SK-N-SH (cell line): ENCODE measurements around the gene IPPK. TPM values are rescaled to one million over a fixed set of nuclear protein-coding genes. Genes with fewer than 3 reads are reported as not detected.

ENCODE experiments used
- CTCF ChIA-PET: fragments of 300-600, 350-600 bp; formaldehyde crosslinking; extraction: SDS; loops from one replicate; lab custom pipeline; 2021; lab: Yijun Ruan, JAX
- POLR2A ChIA-PET: fragments of 350-600 bp; sonication (Branson Sonifier 250); formaldehyde crosslinking; extraction: SDS; loops from one replicate; lab custom pipeline; 2020; ENCODE audit warnings: antibody characterized with exemption, inconsistent platforms; lab: Yijun Ruan, JAX
- DNase-seq: peaks from one replicate; pipeline ENCODE4 v3.0.0; 2012
- H2AFZ ChIP-seq: fragments of 200-600 bp; sonication (generic); 2 replicates; pipeline ENCODE4 v1.8.1; 2016; ENCODE audit warnings: antibody characterized with exemption, mild to moderate bottlenecking, low read depth
- H3F3A ChIP-seq: fragments of 200-600 bp; sonication (generic); replicated peaks from 2 replicates; pipeline ENCODE3; 2016; ENCODE audit warnings: antibody characterized with exemption, mild to moderate bottlenecking; ENCODE audit not compliant: insufficient read depth
- H3K27ac ChIP-seq, 2 experiments: fragments of 200-500 bp in 1 of 2; fragments of 200-600 bp in 1 of 2; sonication (Bioruptor generic) in 1 of 2; sonication (generic), shearing (Covaris generic) in 1 of 2; 2 replicates each; pipeline versions ENCODE4 v1.5.1 to v1.6.1; 2014 to 2016; ENCODE audit warnings: low read depth in 2 of 2, inconsistent platforms in 1 of 2, low read length in 1 of 2, mild to moderate bottlenecking in 1 of 2, mixed read lengths in 1 of 2
- H3K27me3 ChIP-seq: fragments of 200-600 bp; sonication (generic), shearing (Covaris generic); 2 replicates; pipeline ENCODE4 v1.6.1; 2016; ENCODE audit warnings: mixed run types; ENCODE audit not compliant: insufficient read depth
- H3K36me3 ChIP-seq, 2 experiments: fragments of 200-500 bp in 1 of 2; fragments of 200-600 bp in 1 of 2; sonication (Bioruptor generic) in 1 of 2; sonication (generic) in 1 of 2; replicated peaks in 1 of 2; 2 replicates each; pipeline versions ENCODE3 to v1.5.1; 2014 to 2016; ENCODE audit warnings: low read length in 1 of 2, mild to moderate bottlenecking in 1 of 2; ENCODE audit not compliant: insufficient read depth in 2 of 2, control insufficient read depth in 1 of 2
- H3K4me1 ChIP-seq, 2 experiments: fragments of 200-500 bp in 1 of 2; fragments of 200-600 bp in 1 of 2; sonication (Bioruptor generic) in 1 of 2; sonication (generic), shearing (Covaris generic) in 1 of 2; 2 replicates each; pipeline versions ENCODE4 v1.5.1 to v1.6.1; 2014 to 2016; ENCODE audit warnings: low read depth in 1 of 2, low read length in 1 of 2, mixed run types in 1 of 2; ENCODE audit not compliant: insufficient read depth in 2 of 2, control insufficient read depth in 1 of 2
- H3K4me2 ChIP-seq: fragments of 200-600 bp; sonication (generic), shearing (Covaris generic); 2 replicates; pipeline ENCODE4 v1.6.1; 2017; ENCODE audit warnings: mixed run types
- H3K4me3 ChIP-seq, 2 experiments: fragments of 200-500 bp in 1 of 2; fragments of 200-600 bp in 1 of 2; sonication (Bioruptor generic) in 1 of 2; sonication (generic), shearing (Covaris generic) in 1 of 2; 2 replicates each; pipeline versions ENCODE4 v1.5.1 to v1.8.1; 2014 to 2016; ENCODE audit warnings: low read depth in 2 of 2, inconsistent platforms in 1 of 2, low read length in 1 of 2, mild to moderate bottlenecking in 1 of 2, mixed read lengths in 1 of 2, moderate library complexity in 1 of 2
- H3K79me2 ChIP-seq: fragments of 200-600 bp; sonication (generic); 2 replicates; pipeline ENCODE4 v1.8.1; 2017; ENCODE audit warnings: mild to moderate bottlenecking; ENCODE audit not compliant: insufficient read depth
- H3K9ac ChIP-seq: fragments of 200-600 bp; sonication (generic); 2 replicates; pipeline ENCODE4 v1.6.1; 2017; ENCODE audit warnings: mixed run types
- H3K9me2 ChIP-seq: fragments of 200-600 bp; sonication (generic); 2 replicates; pipeline ENCODE4 v1.6.1; 2017; ENCODE audit warnings: mixed run types
- H3K9me3 ChIP-seq: fragments of 200-600 bp; sonication (generic); 2 replicates; pipeline ENCODE4 v1.6.1; 2017; ENCODE audit warnings: mixed run types, mild to moderate bottlenecking, moderate library complexity
- H4K20me1 ChIP-seq: fragments of 200-600 bp; sonication (generic); 2 replicates; pipeline ENCODE4 v1.6.1; 2017; ENCODE audit warnings: mild to moderate bottlenecking, mixed run types; ENCODE audit not compliant: insufficient read depth
- EP300 ChIP-seq, 2 experiments: IDR thresholded peaks; 2 replicates each; pipeline versions ENCODE4 v1.4.0 to v1.6.1; 2012; ENCODE audit warnings: borderline replicate concordance in 1 of 2, low read depth in 1 of 2, low read length in 1 of 2
- EZH2phosphoT487 ChIP-seq: fragments of 200-600 bp; sonication (generic); IDR thresholded peaks from 2 replicates; pipeline ENCODE4 v1.6.1; 2017; ENCODE audit warnings: low read depth, mixed run types, mild to moderate bottlenecking, antibody characterized with exemption, moderate library complexity, borderline replicate concordance
- FOSL2 ChIP-seq: IDR thresholded peaks from 2 replicates; pipeline ENCODE4 v1.4.0; 2012; ENCODE audit warnings: low read depth, mild to moderate bottlenecking, moderate library complexity, borderline replicate concordance
- FOXJ3 ChIP-seq: sonication (generic); formaldehyde crosslinking; IDR thresholded peaks from 2 replicates; pipeline ENCODE4 v1.5.1; 2020; ENCODE audit warnings: mild to moderate bottlenecking, missing genetic modification reagents
- FOXM1 ChIP-seq: IDR thresholded peaks from 2 replicates; pipeline ENCODE4 v1.4.0; 2012; ENCODE audit warnings: low read depth, mild to moderate bottlenecking
- GABPA ChIP-seq: IDR thresholded peaks from 2 replicates; pipeline ENCODE4 v1.4.0; 2012; ENCODE audit warnings: low read depth, mild to moderate bottlenecking
- GATA2 ChIP-seq: sonication (generic); formaldehyde crosslinking; IDR thresholded peaks from 2 replicates; pipeline ENCODE4 v1.5.0; 2020; ENCODE audit warnings: mild to moderate bottlenecking, missing genetic modification reagents
- MEF2A ChIP-seq: IDR thresholded peaks from 2 replicates; pipeline ENCODE4 v1.4.0; 2012; ENCODE audit warnings: low read depth, borderline replicate concordance
- NFIC ChIP-seq: IDR thresholded peaks from 2 replicates; pipeline ENCODE4 v1.4.0; 2012; ENCODE audit warnings: borderline replicate concordance
- NRF1 ChIP-seq: IDR thresholded peaks from 2 replicates; pipeline ENCODE4 v1.6.1; 2012; ENCODE audit warnings: low read depth, mild to moderate bottlenecking, low read length
- POLR2AphosphoS5 ChIP-seq: IDR thresholded peaks from 2 replicates; pipeline ENCODE4 v1.6.1; 2012; ENCODE audit warnings: low read depth, low read length
- SIN3A ChIP-seq: IDR thresholded peaks from 2 replicates; pipeline ENCODE4 v1.6.1; 2012; ENCODE audit warnings: low read depth, mild to moderate bottlenecking, low read length, moderate library complexity, borderline replicate concordance
- SMC3 ChIP-seq: IDR thresholded peaks from 2 replicates; pipeline ENCODE4 v1.6.1; 2012; ENCODE audit warnings: low read depth, low read length, improper control_type of control experiment
- TAF1 ChIP-seq: IDR thresholded peaks from 2 replicates; pipeline ENCODE4 v1.6.1; 2012; ENCODE audit warnings: low read depth, mild to moderate bottlenecking, low read length, moderate library complexity, borderline replicate concordance
- TEAD4 ChIP-seq: IDR thresholded peaks from 2 replicates; pipeline ENCODE4 v1.4.0; 2012; ENCODE audit warnings: mild to moderate bottlenecking, borderline replicate concordance; ENCODE audit not compliant: insufficient read depth
- YY1 ChIP-seq: IDR thresholded peaks from 2 replicates; pipeline ENCODE4 v1.4.0; 2012; ENCODE audit warnings: low read depth, mild to moderate bottlenecking
- WGBS: methylation state at CpG from one replicate; pipeline ENCODE4 v1.1.6; 2017; ENCODE audit warnings: low lambda C conversion rate; 5-methylcytosine and 5-hydroxymethylcytosine counted together
- polyA plus RNA-seq, 3 experiments: library from polyadenylated mRNA; depleted of rRNA; stranded (reverse); fragments of >200 nt; gene quantifications; 2 replicates each; pipeline ENCODE4 v1.2.3, GENCODE V29; 2012
- TF ChIP-seq, protein P1 (sequence below): IDR thresholded peaks from 2 replicates; pipeline ENCODE4 v1.4.0; 2012; ENCODE audit warnings: low read depth, borderline replicate concordance
- TF ChIP-seq, protein P2 (sequence below): fragments of 150-350 bp; IDR thresholded peaks from 2 replicates; pipeline ENCODE4 v1.6.1; 2017; ENCODE audit warnings: antibody characterized with exemption, low read length, low read depth, borderline replicate concordance
- TF ChIP-seq, protein P3 (sequence below): IDR thresholded peaks from 2 replicates; pipeline ENCODE4; 2012

Gene IPPK
- polyA plus RNA-seq, 1 of the 3 experiments (the other 2 are of a cell fraction): 16.5 TPM

DNA sequence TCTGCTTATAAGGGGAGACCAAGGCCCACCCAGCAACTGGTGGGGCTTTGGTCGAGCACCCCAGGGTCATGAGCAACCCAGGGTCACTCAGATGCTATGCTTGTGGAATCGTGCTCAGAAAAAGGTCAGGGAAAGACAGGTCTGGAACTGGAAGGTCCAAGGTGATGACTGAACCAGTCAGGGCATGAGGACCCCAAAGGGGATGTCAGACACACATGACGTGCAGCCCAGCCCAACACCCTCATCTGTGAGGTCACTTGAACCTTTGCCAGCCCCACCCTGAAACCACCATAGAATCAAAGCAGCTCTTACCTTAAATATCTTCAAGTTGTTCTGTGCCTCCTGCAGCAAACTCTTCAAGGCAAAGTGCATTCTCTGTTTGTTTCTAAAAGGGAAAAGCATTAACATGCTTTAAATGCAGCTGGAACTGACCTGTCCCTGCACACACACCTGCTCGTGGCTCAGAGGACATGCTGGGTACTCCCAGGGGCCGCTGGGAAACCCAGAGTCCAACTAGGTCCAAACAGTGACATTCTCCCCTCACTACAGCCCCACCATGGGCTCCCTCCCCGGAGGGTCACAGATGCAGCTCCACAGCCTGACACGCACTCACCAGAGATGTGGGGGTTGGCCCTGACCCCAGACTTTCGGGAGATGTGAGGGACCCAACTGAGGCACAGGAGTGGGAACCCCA, 29.4 kb downstream of the IPPK start:
- H3K4me1 ChIP-seq: no peaks in the 10 kb centered on the region
- no peaks in the 10 kb centered on the region for H3F3A ChIP-seq
- WGBS: 92% methylated on average over 6 of the region's 8 CpGs
- H3K9ac ChIP-seq: no peak overlapping the region
- ChIA-PET CTCF (interaction anchor here (0.8 to 1.0 kb wide), 2 partner anchors 201 to 312 kb away, joined by 3 read pairs; no protein-coding TSS in a partner anchor), POLR2A (no interaction called here)
- H3K4me2 ChIP-seq: no peak overlapping the region
- H3K79me2 ChIP-seq: peaks cover 6% of the 10 kb centered on the region; the same call in 1 of the 2 replicates
- H3K36me3 ChIP-seq: peaks cover 24 to 83% of the 10 kb centered on the region in 2 experiments
- TF ChIP-seq NRF1: no peak
- TF ChIP-seq, all 33 proteins: peak for 0
- no peaks in the 10 kb centered on the region for H3K9me3 ChIP-seq
- H3K27ac ChIP-seq: no peak overlapping the region
- no peak overlapping the region for H2AFZ ChIP-seq
- no peak overlapping the region for H3K4me3 ChIP-seq
- H4K20me1 ChIP-seq: no peaks in the 10 kb centered on the region
- no peak for DNase-seq
- H3K9me2 ChIP-seq: no peaks in the 10 kb centered on the region
- no peaks in the 10 kb centered on the region for H3K27me3 ChIP-seq

DNA sequence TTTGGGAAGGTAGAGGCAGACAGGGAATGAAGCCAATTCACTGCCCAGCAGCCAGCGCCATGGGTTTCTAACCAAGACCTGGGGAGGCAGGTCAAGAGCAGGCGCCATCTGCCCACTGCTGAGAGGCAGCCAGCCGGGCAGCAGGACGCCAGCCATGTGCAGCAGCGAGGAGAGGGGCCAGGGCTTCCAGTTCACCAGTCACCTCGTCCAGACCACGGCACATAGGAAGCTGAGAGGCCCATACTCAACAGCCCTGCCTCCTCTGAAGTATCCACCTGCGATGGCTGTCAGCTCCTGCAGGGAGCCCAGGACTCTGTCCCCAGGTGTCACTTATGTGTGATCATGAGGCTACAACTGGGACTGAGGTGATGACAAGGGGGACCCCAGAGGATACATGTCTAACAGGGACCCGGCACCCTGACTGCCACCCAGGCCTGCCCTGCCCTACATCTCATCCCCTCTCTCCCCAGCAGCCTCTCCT, 30.1 kb downstream of the IPPK start:
- Histone ChIP-seq H3K9ac (no peak overlapping the region), H3K4me2 (no peak overlapping the region), H3K4me1 (no peaks in the 10 kb centered on the region), H3K27me3 (no peaks in the 10 kb centered on the region), H3K27ac (no peak overlapping the region), H4K20me1 (no peaks in the 10 kb centered on the region), H3K9me3 (no peaks in the 10 kb centered on the region), H3F3A (no peaks in the 10 kb centered on the region), H3K79me2 (peaks cover 6% of the 10 kb centered on the region; the same call in 1 of the 2 replicates), H3K4me3 (no peak overlapping the region), H3K9me2 (no peaks in the 10 kb centered on the region), H3K36me3 (peaks cover 24 to 83% of the 10 kb centered on the region in 2 experiments), H2AFZ (no peak overlapping the region)
- DNase-seq: no peak
- ChIA-PET POLR2A (no interaction called here), CTCF (interaction anchor here (0.8 to 1.0 kb wide), 2 partner anchors 311 to 501 kb away, joined by 3 read pairs; no protein-coding TSS in a partner anchor)
- 100% methylated on average over 4 of the region's 9 CpGs for WGBS
- TF ChIP-seq, protein P1, sequence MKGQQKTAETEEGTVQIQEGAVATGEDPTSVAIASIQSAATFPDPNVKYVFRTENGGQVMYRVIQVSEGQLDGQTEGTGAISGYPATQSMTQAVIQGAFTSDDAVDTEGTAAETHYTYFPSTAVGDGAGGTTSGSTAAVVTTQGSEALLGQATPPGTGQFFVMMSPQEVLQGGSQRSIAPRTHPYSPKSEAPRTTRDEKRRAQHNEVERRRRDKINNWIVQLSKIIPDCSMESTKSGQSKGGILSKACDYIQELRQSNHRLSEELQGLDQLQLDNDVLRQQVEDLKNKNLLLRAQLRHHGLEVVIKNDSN: no peak
- TF ChIP-seq SIN3A: no peak
- TF ChIP-seq, protein P2, sequence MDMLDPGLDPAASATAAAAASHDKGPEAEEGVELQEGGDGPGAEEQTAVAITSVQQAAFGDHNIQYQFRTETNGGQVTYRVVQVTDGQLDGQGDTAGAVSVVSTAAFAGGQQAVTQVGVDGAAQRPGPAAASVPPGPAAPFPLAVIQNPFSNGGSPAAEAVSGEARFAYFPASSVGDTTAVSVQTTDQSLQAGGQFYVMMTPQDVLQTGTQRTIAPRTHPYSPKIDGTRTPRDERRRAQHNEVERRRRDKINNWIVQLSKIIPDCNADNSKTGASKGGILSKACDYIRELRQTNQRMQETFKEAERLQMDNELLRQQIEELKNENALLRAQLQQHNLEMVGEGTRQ: no peak
- no peak for TF ChIP-seq FOSL2
- TF ChIP-seq EZH2phosphoT487: no peak
- TF ChIP-seq NRF1: no peak
- TF ChIP-seq, protein P3, sequence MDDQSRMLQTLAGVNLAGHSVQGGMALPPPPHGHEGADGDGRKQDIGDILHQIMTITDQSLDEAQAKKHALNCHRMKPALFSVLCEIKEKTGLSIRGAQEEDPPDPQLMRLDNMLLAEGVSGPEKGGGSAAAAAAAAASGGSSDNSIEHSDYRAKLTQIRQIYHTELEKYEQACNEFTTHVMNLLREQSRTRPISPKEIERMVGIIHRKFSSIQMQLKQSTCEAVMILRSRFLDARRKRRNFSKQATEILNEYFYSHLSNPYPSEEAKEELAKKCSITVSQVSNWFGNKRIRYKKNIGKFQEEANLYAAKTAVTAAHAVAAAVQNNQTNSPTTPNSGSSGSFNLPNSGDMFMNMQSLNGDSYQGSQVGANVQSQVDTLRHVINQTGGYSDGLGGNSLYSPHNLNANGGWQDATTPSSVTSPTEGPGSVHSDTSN: no peak
- TF ChIP-seq TAF1: no peak
- TF ChIP-seq GABPA: no peak
- TF ChIP-seq TEAD4: no peak
- TF ChIP-seq YY1: no peak
- no peak for TF ChIP-seq GATA2
- no peak for TF ChIP-seq FOXJ3
- no peak for TF ChIP-seq POLR2AphosphoS5
- no peak for TF ChIP-seq MEF2A
- no peak for TF ChIP-seq FOXM1
- no peak for TF ChIP-seq EP300 (IDR thresholded peaks at IDR 0.05; ENCODE audit: borderline replicate concordance in 1 of 2, low read depth in 1 of 2, low read length in 1 of 2)
- TF ChIP-seq SMC3: no peak
- no peak for TF ChIP-seq NFIC
